NT2/D1 (cell line): ENCODE data around the gene TAF8.

ENCODE experiments used
- YY1 ChIP-seq: IDR thresholded peaks from 2 replicates; pipeline ENCODE4 v1.6.1; 2011; ENCODE audit not compliant: insufficient read length, insufficient read depth
- ZNF274 ChIP-seq: IDR thresholded peaks from 2 replicates; pipeline ENCODE4 v1.6.1; 2011; ENCODE audit warnings: mild to moderate bottlenecking, low read depth, low read length

DNA sequence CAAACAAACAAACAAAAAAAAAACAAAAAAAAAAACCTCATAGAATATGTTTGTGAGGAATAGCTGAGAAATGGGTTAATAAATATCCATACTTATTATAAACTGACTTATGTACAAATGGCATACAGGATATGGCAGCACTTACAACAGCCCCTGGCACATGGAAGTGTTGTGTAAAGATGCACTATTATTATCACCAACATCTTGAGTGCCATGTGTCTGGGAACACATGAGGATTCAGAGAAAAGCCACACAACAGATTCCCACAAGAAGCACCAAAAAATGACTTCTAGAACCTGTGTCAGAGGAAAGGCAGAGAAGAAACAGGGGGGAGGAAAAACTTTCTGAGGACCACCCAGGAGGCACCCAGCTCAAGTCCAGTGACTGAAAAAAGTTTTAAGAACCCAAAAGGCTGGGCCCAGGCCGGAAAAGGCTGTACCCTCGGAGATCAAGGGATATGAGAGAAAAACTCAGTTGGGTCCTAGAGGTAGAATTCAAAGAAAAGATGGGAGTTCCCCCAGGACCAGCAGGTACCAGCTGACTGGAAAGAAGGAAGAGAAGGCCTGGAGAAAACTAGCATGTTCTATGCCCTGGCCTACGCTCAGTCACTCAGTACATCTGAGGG, 9.4 kb upstream of the TAF8 start:
- TF ChIP-seq ZNF274 = no peak
- TF ChIP-seq YY1 = no peak
